UCSD-AML1 (cell line): ENCODE results near the gene FGF5.
A peak's percentile ranks its signal among the peaks of the same experiment; 100 is the strongest.
"Not testable (repeated sequence)": the region's sequence is repeated elsewhere in the genome, so short reads cannot be mapped to it uniquely, and the experiment has no call there.

Experiments used
- DNase-seq: peaks from one replicate; lab custom pipeline; 2025; ENCODE audit not compliant: unreplicated experiment; lab: John Stamatoyannopoulos, UW

The FGF5 gene

GRCh38 chr4:80253510-80253909 is 13.0 kb upstream of the FGF5 start:
- DNase-seq, result no peak

- DNase-seq, result no peak
Observed at GRCh38 chr4:80254114-80254513, 12.3 kb upstream of the FGF5 start.

- no peak for DNase-seq
Observed at GRCh38 chr4:80255329-80256095, 11.0 kb upstream of the FGF5 start.

- DNase-seq, result no peak
Observed at GRCh38 chr4:80257851-80258250, 8.6 kb upstream of the FGF5 start.

GRCh38 chr4:80259012-80259411 is 7.5 kb upstream of the FGF5 start:
- no peak for DNase-seq

GRCh38 chr4:80259817-80260216 is 6.6 kb upstream of the FGF5 start:
- no peak for DNase-seq

- DNase-seq, result no peak
Observed at GRCh38 chr4:80261989-80262600, 4.4 kb upstream of the FGF5 start.

- DNase-seq, result no peak
Observed at GRCh38 chr4:80263541-80264351, 2.7 kb upstream of the FGF5 start.

GRCh38 chr4:80264352-80264647 is 2.2 kb upstream of the FGF5 start:
- DNase-seq, result no peak

GRCh38 chr4:80264825-80265224 is 1.6 kb upstream of the FGF5 start:
- no peak for DNase-seq

GRCh38 chr4:80265571-80266252 is 752 bp upstream of the FGF5 start:
- no peak for DNase-seq

GRCh38 chr4:80266902-80267380 is 477 bp downstream of the FGF5 start:
- DNase-seq, result peak; percentile 27

- DNase-seq, result no peak
Observed at GRCh38 chr4:80268081-80268823, 1.8 kb downstream of the FGF5 start.

GRCh38 chr4:80268936-80269335 is 2.5 kb downstream of the FGF5 start:
- no peak for DNase-seq

- no peak for DNase-seq
Observed at GRCh38 chr4:80270321-80270720, 3.9 kb downstream of the FGF5 start.

- DNase-seq, result no peak
Observed at GRCh38 chr4:80270868-80271267, 4.4 kb downstream of the FGF5 start.

GRCh38 chr4:80271801-80272200 is 5.3 kb downstream of the FGF5 start:
- DNase-seq, result no peak

- DNase-seq, result no peak
Observed at GRCh38 chr4:80276931-80277330, 10.5 kb downstream of the FGF5 start.

- DNase-seq, result no peak
Observed at GRCh38 chr4:80279751-80280150, 13.3 kb downstream of the FGF5 start.

GRCh38 chr4:80286451-80286850 is 20.0 kb downstream of the FGF5 start:
- no peak for DNase-seq

GRCh38 chr4:80290665-80291064 is 24.2 kb downstream of the FGF5 start:
- DNase-seq, result not testable (repeated sequence)
